GM13976 (cell line): ENCODE measurements around the gene OR5H14.
"Not testable (repeated sequence)": the region's sequence is repeated elsewhere in the genome, so short reads cannot be mapped to it uniquely, and the experiment has no call there.

Source experiments
- DNase-seq: peaks from one replicate; pipeline ENCODE4 v3.0.0; 2012; ENCODE audit warnings: low spot score
- CTCF ChIP-seq: IDR thresholded peaks from 2 replicates; pipeline ENCODE4 v1.5.1; 2012; ENCODE audit warnings: borderline replicate concordance, mild to moderate bottlenecking; ENCODE audit not compliant: insufficient read depth; ENCODE audit errors: extremely low read depth, missing control alignments, control extremely low read depth
- in situ Hi-C: fragments of 300-500 bp; cut with MboI; formaldehyde crosslinking; loops from one replicate; pipeline ENCODE4 v1.12.0; 2022; ENCODE audit warnings: low sequenced_read_pairs, mixed read lengths, inconsistent platforms; ENCODE audit not compliant: unreplicated experiment

The OR5H14 gene

GRCh38 chr3:98185180-98185579 lies 37.9 kb downstream of the OR5H14 start:
- in situ Hi-C loops = no loop called here
- DNase-seq = no peak
- TF ChIP-seq CTCF = no peak

GRCh38 chr3:98188545-98188944 lies 41.3 kb downstream of the OR5H14 start:
- DNase-seq = peak; percentile 7
- peak; percentile 36 for TF ChIP-seq CTCF
- in situ Hi-C loops = no loop called here

- in situ Hi-C loops, DNase-seq: not testable (repeated sequence)
Measured at GRCh38 chr3:98190911-98191310, 43.6 kb downstream of the OR5H14 start.

- DNase-seq, in situ Hi-C loops: not testable (repeated sequence)
Measured at GRCh38 chr3:98196293-98196692, 49.0 kb downstream of the OR5H14 start.

- DNase-seq = no peak
- in situ Hi-C loops = no loop called here
- TF ChIP-seq CTCF = no peak
Measured at GRCh38 chr3:98199020-98199419, 51.7 kb downstream of the OR5H14 start.
